Heart left ventricle (tissue), 16 donors: ENCODE results near the gene BRSK1. TPM values are rescaled to one million over a fixed set of nuclear protein-coding genes. Genes with fewer than 3 reads are reported as not detected.

ENCODE experiments used
- ATAC-seq, 4 donors: fragments of 200-7000 bp; cut with Tn5 transposase; one replicate each; pipeline ENCODE4 v1.9.1; 2020 to 2022; ENCODE audit warnings: moderate library complexity in 4 of 4, mild to moderate bottlenecking in 3 of 4, moderate number of reproducible peaks in 1 of 4
- DNase-seq, 5 donors: peaks; one replicate each; pipeline ENCODE4 v3.0.0-alpha.2; 2020
- H3K27ac ChIP-seq, 12 donors: fragments of 200-600 bp; sonication (generic) in 4 of 12; one replicate each; pipeline versions ENCODE4 v1.5.0 to v1.8.0; 2016 to 2022; ENCODE audit warnings: mild to moderate bottlenecking in 2 of 12
- H3K27me3 ChIP-seq, 9 donors: fragments of 200-600 bp; sonication (generic) in 2 of 9; one replicate each; pipeline versions ENCODE4 v1.5.1 to v1.8.0; 2016 to 2022; ENCODE audit warnings: mild to moderate bottlenecking in 3 of 9
- H3K36me3 ChIP-seq, 9 donors: fragments of 200-600 bp; sonication (generic) in 2 of 9; one replicate each; pipeline versions ENCODE4 v1.5.0 to v1.8.0; 2018 to 2022; ENCODE audit warnings: mild to moderate bottlenecking in 2 of 9
- H3K4me1 ChIP-seq, 12 donors: fragments of 200-600 bp; sonication (generic) in 4 of 12; one replicate each; pipeline versions ENCODE4 v1.5.0 to v1.8.0; 2016 to 2022; ENCODE audit warnings: mild to moderate bottlenecking in 3 of 12
- H3K4me3 ChIP-seq, 12 donors: fragments of 200-600 bp; sonication (generic) in 4 of 12; one replicate each; pipeline versions ENCODE4 v1.5.0 to v1.8.0; 2017 to 2022; ENCODE audit warnings: mild to moderate bottlenecking in 9 of 12, moderate library complexity in 4 of 12
- H3K9me3 ChIP-seq, 12 donors: fragments of 200-600 bp; sonication (generic) in 4 of 12; one replicate each; pipeline versions ENCODE4 v1.5.0 to v1.8.0; 2016 to 2022; ENCODE audit warnings: mild to moderate bottlenecking in 1 of 12
- CTCF ChIP-seq, 12 donors: fragments of 200-600 bp; sonication (generic) in 4 of 12; IDR thresholded peaks; one replicate each; pipeline versions ENCODE4 v1.5.0 to v1.8.0; 2018 to 2022; ENCODE audit warnings: antibody characterized with exemption in 12 of 12, mild to moderate bottlenecking in 5 of 12
- POLR2A ChIP-seq, 2 donors: fragments of 450-650 bp; IDR thresholded peaks; one replicate each; pipeline ENCODE4 v1.6.1; 2017; ENCODE audit warnings: antibody characterized with exemption in 2 of 2, mild to moderate bottlenecking in 2 of 2, moderate library complexity in 2 of 2
- WGBS, 4 donors: extraction: QIAGEN DNeasy Blood & Tissue Kit in 2 of 4; methylation state at CpG; one replicate each; pipeline versions ENCODE4 v1.1.5 to v1.1.7; 2013 to 2018; 5-methylcytosine and 5-hydroxymethylcytosine counted together
- intact Hi-C, 10 donors: fragments of 100-400 bp; cut with DNase I; formaldehyde crosslinking; loops; one replicate each; pipeline versions ENCODE4 v1.11.1 to v1.14.2; 2022
- polyA plus RNA-seq, 2 donors: library from polyadenylated mRNA; stranded (reverse); fragments of 200-250 nt; gene quantifications; one replicate each; pipeline ENCODE4 v1.2.3, GENCODE V29; 2013
- total RNA-seq, 9 donors: library from RNA; depleted of rRNA in 2 of 9; stranded (reverse); fragments of >200 nt in 2 of 9; fragmentation: NEBNext Ultra II Directional in 3 of 9; extraction: Animal tissue kit (Norgen Biotek cat#: 25700) in 3 of 9; gene quantifications; one replicate each; pipeline versions ENCODE4 v1.1.0 to v1.2.4, GENCODE V29; 2016 to 2023
- donor health status: ischemic (EF 13 %, LVEDD 7.1; RV severe dilation, severe dysfunction).
- donor health status: healthy with polysubstance abuse.
- donor health status: DM: no; HTN: yes; CAD: no.
- donor health status: DM: no; HTN: no; CAD: no.
- donor health status: ischemic (EF 25% LVEDD 6.9; RV normal size, moderate dysfunction).
- donor health status: ischemic (EF 25% LVEDD 5.7; RV mildly dilated, moderate dysfunction).
- donor health status: healthy.
- donor health status: DM: yes; HTN: yes; CAD: no.
- donor health status: ischemic (EF 35%, LVEDD 5.7; RV mildly dilated, moderate dysfunction).
- donor health status: nonischemic (EF 11% LVEDD 7.7; RV severe dilation, severe dysfunction).
- donor health status: DM: yes; HTN: yes; CAD: no.
- donor health status: PGD.
- donor health status: ischemic (EF 29% LVEDD 5.4; RV normal size, mild dysfunction).
- donor health status: nonischemic (EF 23%, LVEDD 6.1; RV moderate dilation, normal function).

Gene BRSK1
- total and polyA plus RNA-seq, 11 donors, result 1.6 to 7.4 (median 2.1) TPM

GRCh38 chr19:55278391-55279135, 5.2 kb upstream of the BRSK1 start:
- ATAC-seq (no peak), DNase-seq (no peak)
- intact Hi-C loops, result no loop called here
- H3K4me3 ChIP-seq, result peak overlapping the region in 1 of 12 donors; percentile 73
- peak overlapping the region in 1 of 12 donors; percentile 88 for H3K27ac ChIP-seq
- 76 to 86% (median 82%) methylated on average over 13 of the region's 13 CpGs for WGBS, 4 donors
- no peak for TF ChIP-seq POLR2A (IDR thresholded peaks at IDR 0.05)
- no peak for TF ChIP-seq CTCF (IDR thresholded peaks at IDR 0.05)
- no peaks in the 10 kb centered on the region for H3K9me3 ChIP-seq
- peaks cover 0 to 25% (median 10%) of the 10 kb centered on the region in 12 donors for H3K4me1 ChIP-seq
- H3K27me3 ChIP-seq, result no peaks in the 10 kb centered on the region
- H3K36me3 ChIP-seq, result peaks cover 0 to 38% (median 25%) of the 10 kb centered on the region in 9 donors

GRCh38 chr19:55279340-55279739, 4.5 kb upstream of the BRSK1 start:
- DNase-seq (no peak), ATAC-seq (no peak)
- peaks cover 0 to 30% (median 19%) of the 10 kb centered on the region in 9 donors for H3K36me3 ChIP-seq
- intact Hi-C loops, result no loop called here
- TF ChIP-seq POLR2A (IDR thresholded peaks at IDR 0.05) (no peak), CTCF (IDR thresholded peaks at IDR 0.05) (no peak)
- H3K4me3 ChIP-seq, result peak overlapping the region; percentile 58 to 91 (median 75)
- peaks cover 0 to 25% (median 10%) of the 10 kb centered on the region in 12 donors for H3K4me1 ChIP-seq
- peak overlapping the region in 11 of 12 donors; percentile 71 to 92 (median 84) for H3K27ac ChIP-seq
- 6 to 16% (median 14%) methylated on average over 21 to 23 of the region's 23 CpGs for WGBS, 4 donors
- no peaks in the 10 kb centered on the region for H3K9me3 ChIP-seq
- H3K27me3 ChIP-seq, result no peaks in the 10 kb centered on the region

- H3K36me3 ChIP-seq, result peaks cover 0 to 23% (median 13%) of the 10 kb centered on the region in 9 donors
- 4 to 5% (median 4%) methylated on average over 52 of the region's 52 CpGs for WGBS, 4 donors
- no peaks in the 10 kb centered on the region for H3K9me3 ChIP-seq
- ATAC-seq, result peak; percentile 87 to 94 (median 93)
- H3K27ac ChIP-seq, result peak within 1 kb of the TSS; percentile 41 to 92 (median 84)
- peak; percentile 88 to 94 (median 92) for DNase-seq
- H3K27me3 ChIP-seq, result no peaks in the 10 kb centered on the region
- intact Hi-C loops, result loop anchor here in 3 of 10 donors (1.0 to 10.0 kb wide), 5 partner anchors 21 to 325 kb away; partner anchors contain the start of genes PPP6R1 (in 2 of the 3), KMT5C (in 1 of the 3), TMEM238 (in 1 of the 3) and ZNF524 (in 1 of the 3)
- peaks cover 0 to 31% (median 11%) of the 10 kb centered on the region in 12 donors for H3K4me1 ChIP-seq
- TF ChIP-seq POLR2A (IDR thresholded peaks at IDR 0.05) (peak in 1 of 2 donors; percentile 31), CTCF (IDR thresholded peaks at IDR 0.05) (no peak)
- H3K4me3 ChIP-seq, result peak within 1 kb of the TSS; percentile 58 to 91 (median 75)
Measured at GRCh38 chr19:55279770-55280643, 3.8 kb upstream of the BRSK1 start, which contains the start of gene HSPBP1. Gene HSPBP1, minus strand, starts transcription at chr19:55280110. Its CDS starts 502 bp downstream, at chr19:55279608.
